Panc1 (cell line): ENCODE data around the gene AMHR2.

Source experiments
- CTCF ChIP-seq: fragments of 450-650 bp; IDR thresholded peaks from 2 replicates; pipeline ENCODE4 v1.5.1; 2017; ENCODE audit warnings: mild to moderate bottlenecking
- POLR2AphosphoS5 ChIP-seq: IDR thresholded peaks from 2 replicates; pipeline ENCODE4 v1.6.1; 2012; ENCODE audit warnings: mild to moderate bottlenecking, low read depth, low read length, moderate library complexity
- REST ChIP-seq, 2 experiments: IDR thresholded peaks; 2 replicates each; pipeline ENCODE4 v1.6.1; 2011 to 2012; ENCODE audit warnings: low read depth in 2 of 2, control low read depth in 1 of 2, low read length in 1 of 2, mild to moderate bottlenecking in 1 of 2, moderate library complexity in 1 of 2; ENCODE audit not compliant: insufficient read depth in 1 of 2
- SIN3A ChIP-seq: IDR thresholded peaks from 2 replicates; pipeline ENCODE4 v1.6.1; 2012; ENCODE audit warnings: low read depth, mild to moderate bottlenecking, low read length, moderate library complexity, borderline replicate concordance; ENCODE audit not compliant: insufficient read depth

- TF ChIP-seq CTCF (no peak), POLR2AphosphoS5 (peak; percentile 31; the same call in 1 of the 2 replicates), SIN3A (no peak), REST (IDR thresholded peaks at IDR 0.05; ENCODE audit: insufficient read depth in 1 of 2, low read depth in 2 of 2, low read length in 1 of 2) (no peak)
These were observed 35.4 kb downstream of the AMHR2 start for GRCh38 chr12:53459097-53459496.
